ENCODE measurements around the gene ZNF532. TPM values are rescaled to one million over a fixed set of nuclear protein-coding genes. Genes with fewer than 3 reads are reported as not detected.

Gene ZNF532
- total RNA-seq, 1 experiment from 2014 or later, result 21.1 TPM

DNA sequence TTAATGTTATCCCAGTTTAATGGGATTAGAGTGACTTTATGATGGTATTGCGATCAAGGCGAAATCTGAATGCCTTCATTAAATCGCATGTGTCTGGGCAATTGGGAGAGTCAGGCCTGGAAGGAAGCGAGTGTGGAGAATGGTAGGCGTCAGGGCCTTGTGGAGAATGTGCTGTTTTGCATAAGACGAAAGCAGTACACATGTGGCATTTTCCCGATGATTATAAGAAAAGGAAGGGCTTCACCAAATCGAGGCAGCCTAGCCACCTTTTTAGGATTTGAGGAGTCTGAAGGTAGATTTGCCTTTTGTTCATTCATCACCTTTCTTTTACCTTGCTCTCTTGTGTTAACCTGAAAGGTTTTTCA, 1.0 kb downstream of the ZNF532 start:
- H3K27me3 ChIP-seq (ENCODE audit: insufficient read depth, low read depth), result no peaks in the 10 kb centered on the region
- H3K36me3 ChIP-seq (ENCODE audit: low read depth), result peaks cover 4% of the 10 kb centered on the region; the same call in 1 of the 2 replicates
- no peak overlapping the region for H2AFZ ChIP-seq
- H3K79me2 ChIP-seq (ENCODE audit: low read depth), result no peaks in the 10 kb centered on the region
- BruUV-seq (replicated peaks), result no TSS peak
- DNase-seq, result no peak
- H3K9me3 ChIP-seq (ENCODE audit: insufficient read depth, low read depth), result no peaks in the 10 kb centered on the region
- peaks cover 8% of the 10 kb centered on the region; the same call in 1 of the 2 replicates for H3F3A ChIP-seq (ENCODE audit: insufficient read depth, low read depth)
- H3K4me1 ChIP-seq (replicated peaks; ENCODE audit: insufficient read depth), result peaks cover 14% of the 10 kb centered on the region
- H4K20me1 ChIP-seq (ENCODE audit: insufficient read depth), result no peaks in the 10 kb centered on the region
- no peak overlapping the region for H3K4me2 ChIP-seq
- CTCF ChIA-PET, result no interaction called here
- H3K9me2 ChIP-seq (ENCODE audit: insufficient read depth), result no peaks in the 10 kb centered on the region
- TF ChIP-seq, protein P1, sequence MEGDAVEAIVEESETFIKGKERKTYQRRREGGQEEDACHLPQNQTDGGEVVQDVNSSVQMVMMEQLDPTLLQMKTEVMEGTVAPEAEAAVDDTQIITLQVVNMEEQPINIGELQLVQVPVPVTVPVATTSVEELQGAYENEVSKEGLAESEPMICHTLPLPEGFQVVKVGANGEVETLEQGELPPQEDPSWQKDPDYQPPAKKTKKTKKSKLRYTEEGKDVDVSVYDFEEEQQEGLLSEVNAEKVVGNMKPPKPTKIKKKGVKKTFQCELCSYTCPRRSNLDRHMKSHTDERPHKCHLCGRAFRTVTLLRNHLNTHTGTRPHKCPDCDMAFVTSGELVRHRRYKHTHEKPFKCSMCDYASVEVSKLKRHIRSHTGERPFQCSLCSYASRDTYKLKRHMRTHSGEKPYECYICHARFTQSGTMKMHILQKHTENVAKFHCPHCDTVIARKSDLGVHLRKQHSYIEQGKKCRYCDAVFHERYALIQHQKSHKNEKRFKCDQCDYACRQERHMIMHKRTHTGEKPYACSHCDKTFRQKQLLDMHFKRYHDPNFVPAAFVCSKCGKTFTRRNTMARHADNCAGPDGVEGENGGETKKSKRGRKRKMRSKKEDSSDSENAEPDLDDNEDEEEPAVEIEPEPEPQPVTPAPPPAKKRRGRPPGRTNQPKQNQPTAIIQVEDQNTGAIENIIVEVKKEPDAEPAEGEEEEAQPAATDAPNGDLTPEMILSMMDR (conservative IDR thresholded peaks at IDR 0.05), result no peak
- no peak for TF ChIP-seq EZH2 (IDR thresholded peaks at IDR 0.05; ENCODE audit: low read depth)
- POLR2A ChIA-PET (ENCODE audit: unreplicated experiment), result no interaction called here
- no peak overlapping the region for H3K27ac ChIP-seq
- no peak overlapping the region for H3K4me3 ChIP-seq
- intact Hi-C loops (cut with micrococcal nuclease; ENCODE audit: unreplicated experiment), result no loop called here

DNA sequence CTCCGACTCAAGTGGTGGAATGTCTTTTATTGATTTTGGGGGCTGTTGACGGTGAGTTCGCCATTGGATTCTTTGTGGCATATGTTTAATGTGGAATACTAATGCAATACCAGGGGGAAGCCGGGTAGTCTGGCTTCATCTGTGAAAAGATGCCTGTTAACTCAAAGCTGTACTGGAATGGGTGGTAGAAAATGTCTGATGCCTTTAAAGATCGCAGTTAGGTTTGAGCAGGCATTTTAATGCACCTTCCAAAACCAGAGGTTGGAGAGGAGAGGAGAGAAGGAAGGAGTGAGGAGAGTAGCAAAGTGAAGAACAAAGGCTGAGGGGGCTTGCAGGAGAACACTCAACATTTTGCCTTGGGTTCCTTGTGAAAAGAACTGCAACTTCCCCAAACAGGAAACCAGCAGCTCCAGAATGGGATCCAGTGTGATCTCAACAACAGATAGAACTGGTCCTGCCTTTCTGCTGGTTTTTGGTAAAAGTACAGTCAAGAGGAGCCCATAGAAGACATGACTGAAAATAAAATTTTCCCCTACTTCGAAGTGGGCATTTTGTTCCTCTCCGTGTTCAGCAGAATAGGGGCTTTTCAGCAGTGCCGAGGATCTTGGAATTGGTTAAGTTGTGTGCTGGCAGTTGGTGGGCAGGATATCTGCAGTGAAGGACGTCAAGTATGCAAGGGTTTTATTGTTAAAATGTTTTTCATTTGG, 1.5 kb downstream of the ZNF532 start:
- Histone ChIP-seq H3K79me2 (ENCODE audit: low read depth) (no peaks in the 10 kb centered on the region), H3K27ac (no peak overlapping the region), H3K36me3 (ENCODE audit: low read depth) (peaks cover 4% of the 10 kb centered on the region; the same call in 1 of the 2 replicates), H2AFZ (no peak overlapping the region), H3F3A (ENCODE audit: insufficient read depth, low read depth) (peaks cover 8% of the 10 kb centered on the region; the same call in 1 of the 2 replicates), H3K9me2 (ENCODE audit: insufficient read depth) (no peaks in the 10 kb centered on the region), H3K27me3 (ENCODE audit: insufficient read depth, low read depth) (no peaks in the 10 kb centered on the region), H3K4me3 (no peak overlapping the region), H4K20me1 (ENCODE audit: insufficient read depth) (no peaks in the 10 kb centered on the region), H3K4me2 (no peak overlapping the region), H3K4me1 (replicated peaks; ENCODE audit: insufficient read depth) (peaks cover 14% of the 10 kb centered on the region), H3K9me3 (ENCODE audit: insufficient read depth, low read depth) (no peaks in the 10 kb centered on the region)
- no peak for DNase-seq
- ChIA-PET CTCF (no interaction called here), POLR2A (ENCODE audit: unreplicated experiment) (no interaction called here)
- intact Hi-C loops (cut with micrococcal nuclease; ENCODE audit: unreplicated experiment), result no loop called here
- no TSS peak for BruUV-seq (replicated peaks)
- TF ChIP-seq, protein P1 (conservative IDR thresholded peaks at IDR 0.05), result no peak
- no peak for TF ChIP-seq EZH2 (IDR thresholded peaks at IDR 0.05; ENCODE audit: low read depth)

DNA sequence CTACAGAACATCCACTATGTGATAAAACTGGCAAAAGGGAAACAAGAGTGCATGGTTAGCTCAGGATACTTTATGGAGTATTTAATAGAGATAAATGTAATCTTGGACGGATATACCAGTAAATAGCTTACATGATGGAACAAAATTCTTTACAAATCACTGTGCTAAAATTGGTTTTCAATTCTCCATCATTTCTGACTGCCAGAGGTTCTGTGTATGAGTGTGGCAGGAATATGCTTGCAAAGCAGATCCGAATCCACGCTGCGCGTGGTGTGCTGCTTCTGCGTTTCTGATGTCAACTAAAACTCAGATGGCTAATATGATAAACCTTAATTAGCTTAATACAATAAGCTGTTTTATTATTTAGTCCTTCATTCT, 2.1 kb downstream of the ZNF532 start:
- no peak overlapping the region for H3K4me3 ChIP-seq

More for the DNA sequence above, 2.1 kb downstream of the ZNF532 start:
- TF ChIP-seq, protein P1 (conservative IDR thresholded peaks at IDR 0.05), result no peak
- TF ChIP-seq EZH2 (IDR thresholded peaks at IDR 0.05; ENCODE audit: low read depth), result no peak
- H3K79me2 ChIP-seq (ENCODE audit: low read depth), result no peaks in the 10 kb centered on the region
- no peak overlapping the region for H3K4me2 ChIP-seq
- no peak overlapping the region for H3K27ac ChIP-seq
- H3F3A ChIP-seq (ENCODE audit: insufficient read depth, low read depth), result peaks cover 8% of the 10 kb centered on the region; the same call in 1 of the 2 replicates
- CTCF ChIA-PET, result interaction anchor here (0.5 kb wide), 1 partner anchor 145 kb away, joined by 4 read pairs; no protein-coding TSS in a partner anchor
- POLR2A ChIA-PET (ENCODE audit: unreplicated experiment), result no interaction called here
- no peak for DNase-seq
- intact Hi-C loops (cut with micrococcal nuclease; ENCODE audit: unreplicated experiment), result no loop called here
- H2AFZ ChIP-seq, result no peak overlapping the region
- peaks cover 10% of the 10 kb centered on the region for H3K4me1 ChIP-seq (replicated peaks; ENCODE audit: insufficient read depth)
- no peaks in the 10 kb centered on the region for H3K9me3 ChIP-seq (ENCODE audit: insufficient read depth, low read depth)
- H3K27me3 ChIP-seq (ENCODE audit: insufficient read depth, low read depth), result no peaks in the 10 kb centered on the region
- peaks cover 4% of the 10 kb centered on the region; the same call in 1 of the 2 replicates for H3K36me3 ChIP-seq (ENCODE audit: low read depth)
- H3K9me2 ChIP-seq (ENCODE audit: insufficient read depth), result no peaks in the 10 kb centered on the region
- H4K20me1 ChIP-seq (ENCODE audit: insufficient read depth), result no peaks in the 10 kb centered on the region
- BruUV-seq (replicated peaks), result no TSS peak
